ENCODE data around the gene ANKRD39.

Gene ANKRD39

DNA sequence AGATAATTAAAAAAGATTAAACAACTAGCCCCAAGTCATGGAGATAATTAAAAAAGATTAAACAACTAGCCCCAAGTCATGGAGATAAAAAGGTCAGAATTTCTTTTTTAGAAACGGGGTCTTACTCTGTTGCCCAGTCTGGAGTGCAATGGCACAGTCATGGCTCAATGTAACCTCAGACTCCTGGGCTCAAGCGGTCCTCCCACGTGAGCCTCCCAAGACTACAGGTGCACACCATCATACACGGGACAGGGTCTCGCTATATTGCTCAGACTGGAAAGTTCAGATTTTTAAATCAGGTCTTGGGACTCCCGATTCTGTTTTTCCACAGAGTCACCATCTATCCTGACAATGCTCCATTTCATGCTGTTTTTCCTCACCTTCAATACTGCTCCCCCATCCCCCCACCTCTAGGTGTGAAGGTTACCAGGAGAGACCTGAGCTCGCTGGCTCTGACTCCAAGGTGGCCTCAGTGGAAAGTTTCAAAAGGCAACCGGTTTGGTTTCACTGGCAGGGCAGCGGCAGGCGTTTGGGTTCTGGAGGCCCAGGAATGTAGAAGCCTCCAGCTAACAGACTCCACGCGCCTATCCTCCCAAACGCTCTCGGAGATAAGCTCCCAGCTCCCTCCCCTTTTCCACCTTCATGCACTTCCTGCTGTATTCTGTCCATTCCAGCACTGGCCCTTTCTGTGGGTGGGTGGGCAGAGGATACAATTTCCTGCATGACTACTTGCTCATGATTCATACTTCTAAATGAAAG, 15.0 kb upstream of the ANKRD39 start:
- H3K27ac ChIP-seq (ENCODE audit: low read length, poor library complexity, severe bottlenecking): no peak overlapping the region
- H3K23ac ChIP-seq (ENCODE audit: low read length in 2 of 2): no peak overlapping the region
- H2BK12ac ChIP-seq (ENCODE audit: low read length in 2 of 2): no peak overlapping the region
- H2BK120ac ChIP-seq (ENCODE audit: low read depth, low read length): no peak overlapping the region
- WGBS: 64% methylated on average over 10 of the region's 14 CpGs
- no peak overlapping the region for H2AK5ac ChIP-seq (ENCODE audit: low read length, severe bottlenecking)
- H3K14ac ChIP-seq (ENCODE audit: low read length in 2 of 2): no peak overlapping the region
- peaks cover 0 to 20% of the 10 kb centered on the region in 2 experiments for H3K27me3 ChIP-seq (ENCODE audit: control insufficient read depth in 1 of 2, insufficient read depth in 1 of 2, low read length in 2 of 2)
- no peak overlapping the region for H3K9ac ChIP-seq (ENCODE audit: low read length)
- H3K18ac ChIP-seq (ENCODE audit: low read depth in 1 of 2, low read length in 2 of 2): no peak overlapping the region
- no peak overlapping the region for H4K8ac ChIP-seq (ENCODE audit: low read length)
- H3K36me3 ChIP-seq (ENCODE audit: control insufficient read depth in 1 of 2, insufficient read depth in 2 of 2, low read depth in 1 of 2, low read length in 2 of 2): no peaks in the 10 kb centered on the region
- no peak for DNase-seq
- no peaks in the 10 kb centered on the region for H3K9me3 ChIP-seq (ENCODE audit: control insufficient read depth, low read length)
- H2AFZ ChIP-seq (ENCODE audit: low read depth, low read length): no peak overlapping the region
- peaks cover 15% of the 10 kb centered on the region for H3K4me1 ChIP-seq (ENCODE audit: control insufficient read depth, insufficient read depth, low read depth, low read length)
- H3K4me3 ChIP-seq (ENCODE audit: insufficient read depth in 1 of 2, low read depth in 1 of 2, low read length in 2 of 2): no peak overlapping the region
- H4K91ac ChIP-seq (ENCODE audit: low read length): no peak overlapping the region
- no peak overlapping the region for H2BK5ac ChIP-seq (ENCODE audit: low read depth, low read length, poor library complexity, severe bottlenecking)
- no peak overlapping the region for H2BK15ac ChIP-seq (ENCODE audit: low read depth, poor library complexity, severe bottlenecking)
- H3K4me2 ChIP-seq (ENCODE audit: low read length, poor library complexity, severe bottlenecking): no peak overlapping the region
- no peak overlapping the region for H3K4ac ChIP-seq (ENCODE audit: low read depth in 1 of 2, low read length in 2 of 2)
- H3K79me1 ChIP-seq (replicated peaks; ENCODE audit: low read length, poor library complexity, severe bottlenecking): no peaks in the 10 kb centered on the region

DNA sequence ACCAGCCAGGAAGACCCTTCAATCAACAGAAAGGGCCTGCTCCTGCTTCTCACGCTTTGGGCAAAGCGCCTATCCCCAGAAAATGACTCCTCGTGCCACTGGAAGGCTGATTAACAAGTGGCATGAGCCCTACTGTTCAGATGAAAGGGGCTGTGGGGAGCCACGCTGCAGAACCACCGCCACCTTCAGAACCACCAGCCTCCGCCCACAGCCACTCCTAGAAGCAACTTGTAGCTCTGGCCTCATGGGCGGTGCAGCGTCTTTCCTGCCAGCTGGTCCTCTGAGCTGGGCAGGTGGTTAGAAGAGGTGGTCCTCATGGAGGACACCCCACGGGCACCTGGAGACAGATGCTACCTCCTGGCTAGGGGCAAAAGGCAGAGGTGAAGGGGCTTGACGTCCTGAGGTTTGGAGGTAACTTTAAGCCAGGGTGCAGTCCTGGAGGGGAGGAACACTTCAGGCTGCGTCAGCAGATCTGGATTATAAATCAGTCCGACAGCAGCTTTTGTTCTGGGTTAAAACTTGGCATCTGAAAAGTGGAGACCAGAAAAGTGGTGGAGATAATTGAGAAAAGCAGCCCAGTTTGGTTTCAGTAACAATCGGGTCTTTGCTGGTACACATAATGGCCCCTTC, 12.9 kb upstream of the ANKRD39 start:
- Histone ChIP-seq H4K8ac (ENCODE audit: low read length) (peak overlapping the region; percentile 19), H3K4me3 (ENCODE audit: insufficient read depth in 1 of 2, low read depth in 1 of 2, low read length in 2 of 2) (peak overlapping the region in 1 of 2 experiments; percentile 80), H3K36me3 (ENCODE audit: control insufficient read depth in 1 of 2, insufficient read depth in 2 of 2, low read depth in 1 of 2, low read length in 2 of 2) (peaks cover 15 to 16% of the 10 kb centered on the region in 2 experiments), H3K4me2 (ENCODE audit: low read length, poor library complexity, severe bottlenecking) (peak overlapping the region; percentile 83), H3K9ac (ENCODE audit: low read length) (peak overlapping the region; percentile 82), H3K27ac (ENCODE audit: low read length, poor library complexity, severe bottlenecking) (no peak overlapping the region), H3K18ac (ENCODE audit: low read depth in 1 of 2, low read length in 2 of 2) (peak overlapping the region; percentile 79 to 83), H3K14ac (ENCODE audit: low read length in 2 of 2) (no peak overlapping the region), H2AFZ (ENCODE audit: low read depth, low read length) (no peak overlapping the region), H2BK12ac (ENCODE audit: low read length in 2 of 2) (no peak overlapping the region), H3K4ac (ENCODE audit: low read depth in 1 of 2, low read length in 2 of 2) (peak overlapping the region; percentile 19 to 37), H2BK5ac (ENCODE audit: low read depth, low read length, poor library complexity, severe bottlenecking) (no peak overlapping the region), H2BK15ac (ENCODE audit: low read depth, poor library complexity, severe bottlenecking) (peak overlapping the region; percentile 84), H2BK120ac (ENCODE audit: low read depth, low read length) (peak overlapping the region; percentile 97), H3K4me1 (ENCODE audit: control insufficient read depth, insufficient read depth, low read depth, low read length) (peaks cover 23% of the 10 kb centered on the region), H3K79me1 (replicated peaks; ENCODE audit: low read length, poor library complexity, severe bottlenecking) (peaks cover 4% of the 10 kb centered on the region), H3K23ac (ENCODE audit: low read length in 2 of 2) (no peak overlapping the region), H4K91ac (ENCODE audit: low read length) (peak overlapping the region; percentile 14), H3K9me3 (ENCODE audit: control insufficient read depth, low read length) (no peaks in the 10 kb centered on the region), H3K27me3 (ENCODE audit: control insufficient read depth in 1 of 2, insufficient read depth in 1 of 2, low read length in 2 of 2) (peaks cover 0 to 20% of the 10 kb centered on the region in 2 experiments), H2AK5ac (ENCODE audit: low read length, severe bottlenecking) (no peak overlapping the region)
- DNase-seq: peak; percentile 41
- WGBS: 34% methylated on average over 13 of the region's 13 CpGs

DNA sequence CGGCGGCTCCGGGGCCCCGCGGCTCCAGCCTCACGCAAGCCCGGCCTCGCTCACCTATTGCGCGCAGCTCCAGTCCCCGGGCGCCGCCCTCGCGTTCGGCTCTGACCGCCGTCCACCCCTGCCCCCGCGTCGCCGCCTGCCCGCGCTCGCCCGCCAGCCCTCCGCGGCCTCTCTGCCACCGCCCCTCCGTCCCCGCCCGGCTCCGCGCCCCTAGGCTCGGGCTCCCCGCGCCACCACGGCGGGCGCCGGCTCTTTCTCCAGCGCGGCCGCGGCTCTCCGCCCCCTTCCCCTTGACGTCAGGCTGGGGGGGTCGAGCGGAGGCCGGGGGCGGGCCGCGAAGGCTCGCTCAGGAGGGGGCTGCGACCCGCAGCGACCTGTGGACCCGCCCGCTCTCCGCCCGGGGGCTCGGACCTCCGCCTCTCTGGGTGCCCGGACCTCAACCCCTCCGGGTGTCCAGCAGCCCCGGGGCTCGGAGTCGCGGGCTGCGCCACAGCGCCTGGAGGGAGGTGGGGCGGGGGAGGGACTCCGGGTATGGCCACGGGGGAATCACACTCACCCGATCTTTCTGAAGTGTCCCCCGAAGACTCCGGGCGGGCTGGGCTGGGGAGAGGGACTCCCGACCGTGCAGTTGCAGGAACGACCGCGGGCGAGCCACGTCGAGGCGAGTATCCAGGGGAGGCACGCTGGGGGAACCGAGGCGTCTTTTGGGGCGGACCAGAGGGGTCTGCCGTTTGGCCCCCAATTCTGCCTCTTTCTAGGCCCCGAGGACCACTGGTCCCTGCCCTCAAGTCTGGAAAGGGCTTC, 12.2 kb upstream of the ANKRD39 start, which contains the start of gene SEMA4C:
SEMA4C (minus strand) TSS at position 259 of the 804 bp plus-strand sequence. CDS start 2,194 bp downstream, outside the sequence.
- H3K4ac ChIP-seq (ENCODE audit: low read depth in 1 of 2, low read length in 2 of 2): peak within 1 kb of the TSS; percentile 77 to 87
- peak within 1 kb of the TSS; percentile 95 to 97 for H3K14ac ChIP-seq (ENCODE audit: low read length in 2 of 2)
- H2AFZ ChIP-seq (ENCODE audit: low read depth, low read length): peak within 1 kb of the TSS; percentile 90
- H2BK120ac ChIP-seq (ENCODE audit: low read depth, low read length): peak within 1 kb of the TSS; percentile 97
- peak within 1 kb of the TSS; percentile 70 to 95 for H3K23ac ChIP-seq (ENCODE audit: low read length in 2 of 2)
- peaks cover 0 to 18% of the 10 kb centered on the region in 2 experiments for H3K27me3 ChIP-seq (ENCODE audit: control insufficient read depth in 1 of 2, insufficient read depth in 1 of 2, low read length in 2 of 2)
- peak within 1 kb of the TSS; percentile 90 for H4K8ac ChIP-seq (ENCODE audit: low read length)
- no peak within 1 kb of the TSS for H2AK5ac ChIP-seq (ENCODE audit: low read length, severe bottlenecking)
- peak within 1 kb of the TSS in 1 of 2 experiments; percentile 70 for H2BK12ac ChIP-seq (ENCODE audit: low read length in 2 of 2)
- peak within 1 kb of the TSS; percentile 87 for H2BK5ac ChIP-seq (ENCODE audit: low read depth, low read length, poor library complexity, severe bottlenecking)
- peak within 1 kb of the TSS; percentile 89 for H4K91ac ChIP-seq (ENCODE audit: low read length)
- peaks cover 25% of the 10 kb centered on the region for H3K4me1 ChIP-seq (ENCODE audit: control insufficient read depth, insufficient read depth, low read depth, low read length)
- H2BK15ac ChIP-seq (ENCODE audit: low read depth, poor library complexity, severe bottlenecking): peak within 1 kb of the TSS; percentile 92
- peak within 1 kb of the TSS; percentile 76 to 91 for H3K4me3 ChIP-seq (ENCODE audit: insufficient read depth in 1 of 2, low read depth in 1 of 2, low read length in 2 of 2)
- H3K9me3 ChIP-seq (ENCODE audit: control insufficient read depth, low read length): no peaks in the 10 kb centered on the region
- H3K36me3 ChIP-seq (ENCODE audit: control insufficient read depth in 1 of 2, insufficient read depth in 2 of 2, low read depth in 1 of 2, low read length in 2 of 2): peaks cover 22 to 23% of the 10 kb centered on the region in 2 experiments
- H3K18ac ChIP-seq (ENCODE audit: low read depth in 1 of 2, low read length in 2 of 2): peak within 1 kb of the TSS; percentile 94 to 97
- H3K79me1 ChIP-seq (replicated peaks; ENCODE audit: low read length, poor library complexity, severe bottlenecking): peaks cover 8% of the 10 kb centered on the region
- H3K27ac ChIP-seq (ENCODE audit: low read length, poor library complexity, severe bottlenecking): no peak within 1 kb of the TSS
- WGBS: 1% methylated on average over 60 of the region's 93 CpGs
- peak within 1 kb of the TSS; percentile 92 for H3K9ac ChIP-seq (ENCODE audit: low read length)
- peak within 1 kb of the TSS; percentile 83 for H3K4me2 ChIP-seq (ENCODE audit: low read length, poor library complexity, severe bottlenecking)
- DNase-seq: peak; percentile 48
